ENCODE measurements around the gene FMNL1.

The FMNL1 gene

DNA sequence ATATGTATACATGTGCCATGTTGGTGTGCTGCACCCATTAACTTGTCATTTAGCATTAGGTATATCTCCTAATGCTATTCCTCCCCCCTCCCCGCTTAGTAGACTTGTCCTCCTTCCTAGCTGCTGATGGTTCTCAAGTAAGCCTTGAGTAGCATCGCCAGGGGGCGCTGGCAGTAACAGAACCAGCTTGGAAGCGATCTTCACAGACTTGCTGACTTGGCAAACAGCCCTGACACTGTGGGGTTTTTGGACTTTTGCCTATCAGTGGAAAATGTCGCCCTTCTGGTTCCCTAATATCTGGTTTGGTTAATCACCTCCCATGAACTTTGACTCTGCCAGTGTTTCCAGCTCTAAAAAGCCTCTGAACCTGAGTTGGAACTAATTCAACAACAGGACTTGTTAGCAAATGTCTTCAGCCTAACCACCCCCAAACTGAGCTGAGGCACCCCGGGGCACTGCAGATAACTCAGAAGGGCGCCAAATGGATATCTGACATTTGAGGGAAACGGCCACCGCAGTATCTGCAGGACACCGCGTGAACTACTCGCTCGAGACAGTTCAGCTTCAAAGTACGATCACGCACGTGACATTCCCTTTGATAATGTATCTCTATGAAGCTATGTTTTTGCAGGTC is 55.6 kb downstream of the FMNL1 start:
- DNase-seq (ENCODE audit: low read depth): peak; percentile 96
- H3K9ac ChIP-seq (ENCODE audit: low read length): no peak overlapping the region
- no peaks in the 10 kb centered on the region for H3K27me3 ChIP-seq (replicated peaks; ENCODE audit: control insufficient read depth, insufficient read depth, low read length)
- H3K36me3 ChIP-seq (ENCODE audit: control insufficient read depth, insufficient read depth, low read length, severe bottlenecking): peaks cover 25% of the 10 kb centered on the region
- peaks cover 11% of the 10 kb centered on the region for H3K4me1 ChIP-seq (ENCODE audit: control insufficient read depth, insufficient read depth, low read length)
- no peaks in the 10 kb centered on the region for H3K9me3 ChIP-seq (ENCODE audit: control insufficient read depth, low read length)
- H3K4me3 ChIP-seq (ENCODE audit: low read length): peak overlapping the region; percentile 39

DNA sequence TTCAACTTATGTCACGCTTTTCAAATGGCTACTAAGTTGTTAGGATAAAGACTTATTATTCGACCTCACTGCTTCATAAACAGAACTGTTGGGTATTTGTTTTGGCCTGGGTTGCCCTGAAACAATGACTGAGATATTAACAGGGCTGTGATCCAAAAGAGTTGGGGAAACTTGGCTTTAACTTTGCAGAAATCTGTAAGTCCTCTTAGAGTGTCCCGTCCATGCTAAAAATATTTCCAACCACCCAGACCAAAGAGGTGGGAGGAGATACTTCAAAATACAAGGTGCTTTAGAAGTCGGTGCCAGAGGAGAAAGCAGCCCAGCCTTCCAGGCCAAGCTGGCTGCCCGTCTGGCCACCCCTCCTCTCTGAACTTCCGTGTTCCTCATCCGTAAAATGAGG is 56.3 kb downstream of the FMNL1 start:
- H3K36me3 ChIP-seq (ENCODE audit: control insufficient read depth, insufficient read depth, low read length, severe bottlenecking): peaks cover 30% of the 10 kb centered on the region
- no peaks in the 10 kb centered on the region for H3K27me3 ChIP-seq (replicated peaks; ENCODE audit: control insufficient read depth, insufficient read depth, low read length)
- peak; percentile 15 for DNase-seq (ENCODE audit: low read depth)
- no peak overlapping the region for H3K9ac ChIP-seq (ENCODE audit: low read length)
- peaks cover 11% of the 10 kb centered on the region for H3K4me1 ChIP-seq (ENCODE audit: control insufficient read depth, insufficient read depth, low read length)
- peak overlapping the region; percentile 39 for H3K4me3 ChIP-seq (ENCODE audit: low read length)
- H3K9me3 ChIP-seq (ENCODE audit: control insufficient read depth, low read length): no peaks in the 10 kb centered on the region

DNA sequence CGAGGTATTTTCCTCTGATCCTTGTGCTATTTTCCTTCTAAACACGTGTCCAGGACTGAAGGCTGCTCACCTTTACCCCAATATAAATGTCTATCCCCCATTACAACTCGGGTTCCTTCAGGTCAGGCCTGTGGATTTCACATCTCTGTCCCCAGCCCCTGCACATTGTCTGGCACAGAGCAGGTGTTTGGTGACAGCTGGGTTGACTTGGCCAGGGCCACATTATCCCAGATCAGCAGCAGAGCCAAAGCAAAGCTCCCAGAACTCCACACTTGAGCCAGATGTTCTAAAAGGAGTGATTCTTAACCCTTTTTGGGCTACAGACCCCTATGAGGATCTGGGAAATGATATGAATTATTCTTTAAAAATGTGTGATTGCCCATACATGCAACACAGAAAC is 58.2 kb downstream of the FMNL1 start:
- Histone ChIP-seq H3K4me1 (ENCODE audit: control insufficient read depth, insufficient read depth, low read length) (peaks cover 11% of the 10 kb centered on the region), H3K9ac (ENCODE audit: low read length) (no peak overlapping the region), H3K27me3 (replicated peaks; ENCODE audit: control insufficient read depth, insufficient read depth, low read length) (no peaks in the 10 kb centered on the region), H3K4me3 (ENCODE audit: low read length) (no peak overlapping the region), H3K36me3 (ENCODE audit: control insufficient read depth, insufficient read depth, low read length, severe bottlenecking) (peaks cover 35% of the 10 kb centered on the region), H3K9me3 (ENCODE audit: control insufficient read depth, low read length) (no peaks in the 10 kb centered on the region)
- DNase-seq (ENCODE audit: low read depth): no peak

DNA sequence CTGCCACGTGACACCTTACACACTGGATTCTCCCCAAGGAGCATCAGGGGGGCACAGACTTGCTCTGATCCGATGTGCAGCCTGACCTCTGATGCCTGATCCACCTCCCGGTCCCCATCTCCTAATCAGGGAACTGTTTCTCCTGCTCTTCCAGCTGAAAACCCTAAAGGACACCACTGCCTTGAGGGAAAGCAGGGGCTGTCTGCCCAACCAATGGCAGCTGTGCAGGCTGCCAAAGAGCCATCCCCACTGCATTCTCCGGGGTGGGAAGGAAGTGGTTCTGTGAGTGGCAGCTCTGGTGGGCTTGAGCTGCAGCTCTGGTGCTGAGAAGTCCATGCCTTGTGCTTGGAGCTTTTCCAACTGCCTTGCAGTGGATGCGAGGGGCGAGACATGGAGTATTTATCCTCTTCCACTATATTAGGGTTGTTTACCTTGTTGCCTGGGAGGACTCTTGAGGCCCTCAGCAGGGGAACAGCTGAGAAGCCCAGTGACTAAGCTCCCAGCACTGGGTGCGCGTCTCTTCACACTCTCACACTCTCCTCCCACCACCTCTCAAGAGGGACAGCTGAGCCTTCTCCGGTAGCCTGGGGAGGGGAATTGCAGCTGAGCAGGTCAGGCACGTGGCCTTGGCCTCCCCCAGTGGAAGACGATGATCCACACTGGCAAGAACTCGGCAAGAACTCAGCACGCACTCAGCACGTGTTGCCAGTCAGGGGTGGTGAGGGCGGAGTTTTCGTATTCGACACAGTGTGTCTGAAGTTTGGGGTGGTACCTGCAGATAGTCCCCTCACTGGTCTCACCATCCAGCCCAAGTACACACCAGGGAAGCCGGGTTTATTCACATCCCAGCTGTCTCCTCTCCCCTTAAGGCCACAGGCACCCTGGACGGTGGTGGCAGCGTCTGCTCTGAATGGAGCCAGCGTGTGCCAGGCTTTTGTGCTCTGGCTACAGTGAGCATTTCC is 61.3 kb downstream of the FMNL1 start:
- DNase-seq (ENCODE audit: low read depth): no peak
- H3K27me3 ChIP-seq (replicated peaks; ENCODE audit: control insufficient read depth, insufficient read depth, low read length): no peaks in the 10 kb centered on the region
- no peak overlapping the region for H3K4me3 ChIP-seq (ENCODE audit: low read length)
- peaks cover 55% of the 10 kb centered on the region for H3K36me3 ChIP-seq (ENCODE audit: control insufficient read depth, insufficient read depth, low read length, severe bottlenecking)
- H3K9ac ChIP-seq (ENCODE audit: low read length): no peak overlapping the region
- peaks cover 4% of the 10 kb centered on the region for H3K4me1 ChIP-seq (ENCODE audit: control insufficient read depth, insufficient read depth, low read length)
- H3K9me3 ChIP-seq (ENCODE audit: control insufficient read depth, low read length): no peaks in the 10 kb centered on the region

DNA sequence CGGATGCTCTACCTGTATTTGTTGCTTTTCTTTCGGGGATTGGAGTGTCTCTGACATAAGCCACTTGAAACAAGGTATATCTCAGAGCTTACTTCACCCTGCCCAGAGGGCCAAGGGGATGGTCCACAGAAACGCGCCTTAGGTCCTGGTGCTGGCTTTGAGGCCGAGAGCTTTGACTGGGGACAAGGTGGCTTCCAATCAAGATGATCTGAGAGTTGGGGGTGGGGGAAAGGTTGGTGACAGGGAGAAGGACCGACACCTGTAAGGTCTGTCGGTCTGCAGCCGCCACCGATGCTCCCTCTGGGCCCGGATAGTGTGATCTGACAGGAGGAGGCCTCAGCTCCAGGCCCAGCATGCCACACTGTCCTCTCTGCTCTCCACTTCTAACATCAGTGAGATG is 62.0 kb downstream of the FMNL1 start:
- no peaks in the 10 kb centered on the region for H3K4me1 ChIP-seq (ENCODE audit: control insufficient read depth, insufficient read depth, low read length)
- H3K36me3 ChIP-seq (ENCODE audit: control insufficient read depth, insufficient read depth, low read length, severe bottlenecking): peaks cover 58% of the 10 kb centered on the region
- no peaks in the 10 kb centered on the region for H3K9me3 ChIP-seq (ENCODE audit: control insufficient read depth, low read length)
- H3K27me3 ChIP-seq (replicated peaks; ENCODE audit: control insufficient read depth, insufficient read depth, low read length): no peaks in the 10 kb centered on the region
- H3K4me3 ChIP-seq (ENCODE audit: low read length): no peak overlapping the region
- no peak for DNase-seq (ENCODE audit: low read depth)
- H3K9ac ChIP-seq (ENCODE audit: low read length): no peak overlapping the region

DNA sequence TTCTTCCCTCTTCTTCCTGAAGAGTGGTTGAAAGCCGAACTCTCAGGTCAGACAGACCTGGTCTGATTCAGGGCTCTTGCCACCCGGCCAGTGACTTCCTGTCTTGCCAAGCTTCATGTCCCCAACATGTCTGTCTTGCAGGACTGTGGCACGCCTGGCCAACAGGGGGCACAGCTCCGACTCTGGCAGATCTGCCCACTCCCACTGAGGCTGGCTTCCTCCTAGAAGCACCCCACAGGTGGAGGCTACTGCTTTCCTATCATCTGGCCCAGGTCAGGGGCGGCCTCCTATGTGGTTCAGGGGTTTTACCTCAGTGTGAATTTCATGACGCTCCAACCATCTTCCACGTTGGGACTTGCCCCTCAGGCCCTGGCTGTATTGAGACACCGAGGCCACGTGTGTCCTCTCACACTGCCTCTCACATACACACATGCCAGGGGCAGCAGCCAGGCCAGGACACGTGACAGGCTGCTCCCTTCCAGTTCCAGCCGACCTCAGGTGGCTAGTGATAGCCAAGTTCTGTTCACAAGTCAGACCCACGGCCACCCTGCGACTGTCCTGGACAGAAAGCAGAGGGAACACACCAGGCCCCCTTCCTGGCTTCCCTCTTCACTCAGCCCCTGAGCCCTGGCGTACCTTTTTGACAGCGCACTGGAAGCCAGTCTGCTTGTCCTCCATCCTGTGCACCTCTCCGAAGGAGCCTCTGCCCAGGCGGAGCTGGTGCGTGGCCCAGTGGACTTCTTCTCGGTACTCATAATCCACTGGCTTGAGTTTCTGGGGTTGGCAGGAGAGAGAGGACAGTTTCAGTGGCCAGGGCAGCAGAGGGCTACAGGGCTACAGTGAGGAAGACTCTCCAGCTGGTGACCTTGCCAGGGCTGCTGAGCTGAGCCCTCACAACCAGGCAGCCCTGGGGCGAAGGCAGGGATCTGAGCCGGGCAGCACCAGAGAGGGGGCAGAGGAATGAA is 62.8 kb downstream of the FMNL1 start:
- Histone ChIP-seq H3K4me3 (ENCODE audit: low read length) (no peak overlapping the region), H3K9me3 (ENCODE audit: control insufficient read depth, low read length) (no peaks in the 10 kb centered on the region), H3K36me3 (ENCODE audit: control insufficient read depth, insufficient read depth, low read length, severe bottlenecking) (peaks cover 63% of the 10 kb centered on the region), H3K9ac (ENCODE audit: low read length) (no peak overlapping the region), H3K27me3 (replicated peaks; ENCODE audit: control insufficient read depth, insufficient read depth, low read length) (no peaks in the 10 kb centered on the region), H3K4me1 (ENCODE audit: control insufficient read depth, insufficient read depth, low read length) (no peaks in the 10 kb centered on the region)
- DNase-seq (ENCODE audit: low read depth): no peak

DNA sequence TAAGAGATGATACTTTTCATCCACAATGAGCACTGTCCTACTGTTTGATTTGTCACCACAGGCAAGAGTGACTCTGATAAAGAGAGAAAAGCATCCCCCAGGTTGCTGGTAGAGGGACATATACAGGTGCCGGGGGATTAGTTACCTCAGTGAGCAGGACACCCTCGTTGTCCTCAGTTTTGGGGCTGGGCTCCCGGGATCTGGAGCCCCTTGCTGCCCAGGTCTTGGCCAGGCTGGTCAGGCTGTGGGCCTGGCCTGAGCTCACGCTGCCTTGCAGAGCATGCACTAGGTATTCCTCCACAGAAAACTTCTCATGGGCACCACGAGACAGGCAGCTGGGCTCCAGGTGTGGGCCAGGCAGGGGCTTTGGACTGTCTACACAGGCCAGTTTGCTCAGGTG is 64.6 kb downstream of the FMNL1 start:
- no peak overlapping the region for H3K9ac ChIP-seq (ENCODE audit: low read length)
- DNase-seq (ENCODE audit: low read depth): no peak
- no peaks in the 10 kb centered on the region for H3K9me3 ChIP-seq (ENCODE audit: control insufficient read depth, low read length)
- H3K36me3 ChIP-seq (ENCODE audit: control insufficient read depth, insufficient read depth, low read length, severe bottlenecking): peaks cover 57% of the 10 kb centered on the region
- peaks cover 6% of the 10 kb centered on the region for H3K4me1 ChIP-seq (ENCODE audit: control insufficient read depth, insufficient read depth, low read length)
- H3K4me3 ChIP-seq (ENCODE audit: low read length): no peak overlapping the region
- no peaks in the 10 kb centered on the region for H3K27me3 ChIP-seq (replicated peaks; ENCODE audit: control insufficient read depth, insufficient read depth, low read length)

DNA sequence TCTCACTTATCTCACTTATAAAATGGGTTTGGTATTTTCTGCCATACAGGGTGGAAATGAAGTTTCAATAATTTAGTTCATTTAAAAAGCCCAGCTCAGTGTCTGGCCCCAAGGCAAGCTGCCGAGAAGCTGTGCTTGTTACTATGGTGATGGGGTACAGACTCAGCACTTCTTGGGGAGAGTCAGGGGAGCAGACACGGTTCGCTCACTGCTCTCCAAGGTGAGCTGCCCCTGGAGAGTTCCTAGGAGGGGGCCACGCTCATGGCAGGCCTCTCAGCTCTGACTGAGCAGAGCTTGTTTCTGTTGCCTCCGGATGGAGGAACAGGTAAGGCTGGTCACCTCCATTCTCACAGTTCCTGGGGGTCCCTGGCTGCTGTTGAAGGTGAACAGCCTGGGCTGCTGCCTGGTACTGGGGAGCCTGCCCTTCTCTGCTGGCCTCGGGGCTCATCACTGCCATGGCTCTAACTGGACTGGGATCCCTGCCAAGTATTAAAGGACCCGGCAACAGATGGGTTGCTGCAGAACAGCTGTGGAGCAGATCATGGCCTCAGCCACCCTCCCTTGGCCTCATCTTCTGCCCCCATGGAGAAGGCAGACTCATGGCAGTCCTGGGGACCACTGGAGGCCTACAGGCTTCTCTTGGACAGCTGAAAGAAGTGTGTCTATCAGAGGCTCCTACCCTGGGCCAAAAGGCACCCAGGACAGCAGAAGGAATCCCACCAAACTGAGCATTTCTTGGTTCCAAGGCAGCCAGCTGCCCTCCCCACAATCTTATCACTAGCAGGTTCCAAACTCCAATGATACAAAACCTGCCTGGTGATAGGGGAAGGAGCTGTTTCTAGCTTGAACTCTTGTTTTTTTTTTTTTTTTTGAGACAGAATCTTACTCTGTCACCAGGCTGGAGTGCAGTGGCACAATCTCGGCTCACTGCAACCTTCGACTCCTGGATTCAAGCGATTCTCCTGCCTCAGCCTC is 66.1 kb downstream of the FMNL1 start:
- DNase-seq (ENCODE audit: low read depth): peak; percentile 32
- H3K36me3 ChIP-seq (ENCODE audit: control insufficient read depth, insufficient read depth, low read length, severe bottlenecking): peaks cover 49% of the 10 kb centered on the region

DNA sequence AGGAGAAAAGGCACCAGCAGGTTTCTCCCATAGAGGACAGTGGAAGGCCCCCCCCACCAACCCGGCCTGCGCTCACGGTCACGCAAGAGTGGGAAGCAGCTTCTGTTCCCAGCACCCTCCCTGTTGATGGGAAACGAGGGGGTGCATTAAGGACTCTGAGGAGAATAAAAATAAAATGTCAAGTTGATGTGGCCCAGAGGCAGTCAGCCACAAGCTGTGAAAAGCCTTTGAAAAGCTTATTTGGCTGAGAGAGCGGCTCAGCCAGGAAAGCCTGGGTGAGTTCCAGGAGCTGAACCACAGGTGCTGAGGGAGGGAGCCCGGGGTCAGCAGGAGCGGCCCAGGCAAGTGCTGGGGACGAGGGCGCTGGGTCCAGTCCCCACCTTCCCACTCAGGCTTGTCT is 67.1 kb downstream of the FMNL1 start:
- Histone ChIP-seq H3K4me1 (ENCODE audit: control insufficient read depth, insufficient read depth, low read length) (peaks cover 29% of the 10 kb centered on the region), H3K27me3 (replicated peaks; ENCODE audit: control insufficient read depth, insufficient read depth, low read length) (no peaks in the 10 kb centered on the region), H3K9ac (ENCODE audit: low read length) (no peak overlapping the region), H3K9me3 (ENCODE audit: control insufficient read depth, low read length) (no peaks in the 10 kb centered on the region), H3K4me3 (ENCODE audit: low read length) (no peak overlapping the region), H3K36me3 (ENCODE audit: control insufficient read depth, insufficient read depth, low read length, severe bottlenecking) (peaks cover 39% of the 10 kb centered on the region)
- no peak for DNase-seq (ENCODE audit: low read depth)

More for the DNA sequence above, 66.1 kb downstream of the FMNL1 start:
- Histone ChIP-seq H3K9ac (ENCODE audit: low read length) (no peak overlapping the region), H3K9me3 (ENCODE audit: control insufficient read depth, low read length) (no peaks in the 10 kb centered on the region), H3K27me3 (replicated peaks; ENCODE audit: control insufficient read depth, insufficient read depth, low read length) (no peaks in the 10 kb centered on the region), H3K4me3 (ENCODE audit: low read length) (no peak overlapping the region), H3K4me1 (ENCODE audit: control insufficient read depth, insufficient read depth, low read length) (peaks cover 19% of the 10 kb centered on the region)

Data from adipocyte (in vitro differentiated cells).